Parathyroid adenoma (tissue), 2 donors: Measurements from ENCODE around the gene KRTAP12-1.

Source experiments
- H2AFZ ChIP-seq: fragments of 300-600 bp; sonication (generic); one replicate; pipeline ENCODE4 v1.7.0; 2017; ENCODE audit warnings: antibody characterized with exemption, mild to moderate bottlenecking
- H3K27ac ChIP-seq: fragments of 300-600 bp; sonication (generic); one replicate; pipeline ENCODE4 v1.7.0; 2017
- H3K27me3 ChIP-seq: fragments of 300-600 bp; sonication (generic); one replicate; pipeline ENCODE4 v1.7.0; 2017; ENCODE audit warnings: low read length; ENCODE audit not compliant: control insufficient read depth, insufficient read depth
- H3K36me3 ChIP-seq: fragments of 300-600 bp; sonication (generic); one replicate; pipeline ENCODE4 v1.7.0; 2017; ENCODE audit warnings: low read length; ENCODE audit not compliant: control insufficient read depth, insufficient read depth
- H3K4me1 ChIP-seq: fragments of 300-600 bp; sonication (generic); one replicate; pipeline ENCODE4 v1.7.0; 2017; ENCODE audit warnings: control low read depth
- H3K4me2 ChIP-seq: fragments of 300-600 bp; sonication (generic); one replicate; pipeline ENCODE4 v1.7.0; 2017; ENCODE audit warnings: low read length
- H3K4me3 ChIP-seq: fragments of 300-600 bp; sonication (generic); one replicate; pipeline ENCODE4 v1.7.0; 2017; ENCODE audit warnings: low read depth, low read length
- H3K79me2 ChIP-seq: fragments of 300-600 bp; sonication (generic); one replicate; pipeline ENCODE4 v1.7.0; 2017; ENCODE audit warnings: control low read depth
- H3K9ac ChIP-seq: fragments of 300-600 bp; sonication (generic); one replicate; pipeline ENCODE4 v1.7.0; 2017; ENCODE audit warnings: mild to moderate bottlenecking
- H3K9me3 ChIP-seq: fragments of 300-600 bp; sonication (generic); one replicate; pipeline ENCODE4 v1.7.0; 2017; ENCODE audit warnings: low read length; ENCODE audit not compliant: control insufficient read depth
- TF ChIP-seq, protein P1 (sequence below): fragments of 300-600 bp; sonication (generic); IDR thresholded peaks from one replicate; pipeline ENCODE4 v1.7.0; 2017; ENCODE audit warnings: antibody characterized with exemption, mild to moderate bottlenecking
- donor health status: primary hyperparathyroidism.

The KRTAP12-1 gene, protein sequence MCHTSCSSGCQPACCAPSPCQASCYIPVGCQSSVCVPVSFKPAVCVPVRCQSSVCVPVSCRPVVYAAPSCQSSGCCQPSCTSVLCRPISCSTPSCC

DNA sequence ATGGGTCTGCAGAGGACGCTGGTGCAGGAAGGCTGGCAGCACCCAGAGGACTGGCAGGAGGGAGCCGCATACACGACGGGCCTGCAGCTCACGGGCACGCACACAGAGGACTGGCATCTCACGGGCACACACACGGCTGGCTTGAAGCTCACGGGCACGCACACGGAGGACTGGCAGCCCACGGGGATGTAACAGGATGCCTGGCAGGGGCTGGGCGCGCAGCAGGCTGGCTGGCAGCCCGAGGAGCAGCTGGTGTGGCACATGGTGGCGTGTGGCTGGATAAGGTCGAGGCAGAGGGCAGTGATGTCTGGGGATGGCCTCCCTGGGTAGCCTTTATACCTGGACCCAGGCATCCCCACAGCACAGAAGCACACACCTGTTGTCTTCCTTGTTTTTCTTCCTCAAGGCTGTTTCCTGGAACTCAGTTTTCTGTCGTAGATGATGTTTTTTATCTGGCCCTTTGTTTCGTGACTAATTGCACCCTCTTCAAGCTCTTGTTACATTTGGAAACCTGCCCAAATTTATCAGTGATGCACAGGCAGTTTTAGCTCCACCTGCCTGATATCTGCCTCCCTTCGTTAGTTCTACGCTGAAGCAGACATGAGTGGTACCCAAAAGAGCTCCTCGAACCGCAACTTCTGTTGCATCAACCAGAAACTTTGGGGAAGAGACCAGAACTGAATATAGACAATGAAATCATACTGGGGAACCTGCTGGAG lies at the start of gene KRTAP12-1:
Gene KRTAP12-1, minus strand, starts transcription at position 303 of the 719 bp plus-strand sequence. Its CDS starts 40 bp downstream, at position 263.
- Histone ChIP-seq H3K27me3 (no peaks in the 10 kb centered on the region), H2AFZ (no peak within 1 kb of the TSS)

DNA sequence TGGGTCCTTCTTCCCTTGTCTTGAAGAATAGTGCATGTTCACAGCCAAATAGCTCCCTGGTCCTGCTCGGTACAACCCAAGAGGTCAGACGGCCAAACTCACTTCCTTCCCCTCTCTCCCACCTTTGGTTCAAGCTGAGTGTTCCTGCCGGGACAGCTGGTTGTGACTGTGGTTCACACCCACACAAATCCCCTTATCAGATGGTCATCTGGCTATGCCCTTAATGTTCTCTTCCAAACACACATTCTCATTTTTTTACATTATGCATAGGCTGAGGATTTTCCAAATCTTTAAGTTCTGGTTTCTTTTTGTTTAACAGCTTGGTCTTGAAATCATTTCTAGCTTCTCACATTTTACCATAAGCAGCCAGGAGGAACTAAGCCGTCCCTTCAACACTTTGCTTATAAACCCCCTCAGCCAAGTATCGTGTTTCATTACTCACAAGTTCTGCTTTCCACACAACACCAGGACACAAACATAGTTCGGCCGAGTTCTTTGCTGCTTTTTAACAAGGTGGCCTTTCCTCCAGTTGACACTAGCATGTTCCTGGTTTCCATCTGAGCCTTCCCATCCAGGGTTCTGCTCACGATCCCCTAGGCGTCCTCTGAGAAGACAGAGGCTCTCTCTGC lies 49.1 kb upstream of the KRTAP12-1 start:
- no peak overlapping the region for H3K9ac ChIP-seq
- H3K4me2 ChIP-seq = no peak overlapping the region
- no peaks in the 10 kb centered on the region for H3K79me2 ChIP-seq
- no peak overlapping the region for H3K27ac ChIP-seq
- no peaks in the 10 kb centered on the region for H3K4me1 ChIP-seq
- H3K9me3 ChIP-seq = no peaks in the 10 kb centered on the region
- no peaks in the 10 kb centered on the region for H3K36me3 ChIP-seq
- H2AFZ ChIP-seq = no peak overlapping the region
- TF ChIP-seq, protein P1, sequence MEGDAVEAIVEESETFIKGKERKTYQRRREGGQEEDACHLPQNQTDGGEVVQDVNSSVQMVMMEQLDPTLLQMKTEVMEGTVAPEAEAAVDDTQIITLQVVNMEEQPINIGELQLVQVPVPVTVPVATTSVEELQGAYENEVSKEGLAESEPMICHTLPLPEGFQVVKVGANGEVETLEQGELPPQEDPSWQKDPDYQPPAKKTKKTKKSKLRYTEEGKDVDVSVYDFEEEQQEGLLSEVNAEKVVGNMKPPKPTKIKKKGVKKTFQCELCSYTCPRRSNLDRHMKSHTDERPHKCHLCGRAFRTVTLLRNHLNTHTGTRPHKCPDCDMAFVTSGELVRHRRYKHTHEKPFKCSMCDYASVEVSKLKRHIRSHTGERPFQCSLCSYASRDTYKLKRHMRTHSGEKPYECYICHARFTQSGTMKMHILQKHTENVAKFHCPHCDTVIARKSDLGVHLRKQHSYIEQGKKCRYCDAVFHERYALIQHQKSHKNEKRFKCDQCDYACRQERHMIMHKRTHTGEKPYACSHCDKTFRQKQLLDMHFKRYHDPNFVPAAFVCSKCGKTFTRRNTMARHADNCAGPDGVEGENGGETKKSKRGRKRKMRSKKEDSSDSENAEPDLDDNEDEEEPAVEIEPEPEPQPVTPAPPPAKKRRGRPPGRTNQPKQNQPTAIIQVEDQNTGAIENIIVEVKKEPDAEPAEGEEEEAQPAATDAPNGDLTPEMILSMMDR = no peak
- no peak overlapping the region for H3K4me3 ChIP-seq
- H3K27me3 ChIP-seq = no peaks in the 10 kb centered on the region

More for the DNA sequence above, at the start of gene KRTAP12-1:
- Histone ChIP-seq H3K4me1 (no peaks in the 10 kb centered on the region), H3K4me2 (no peak within 1 kb of the TSS), H3K79me2 (no peaks in the 10 kb centered on the region), H3K9me3 (no peaks in the 10 kb centered on the region), H3K36me3 (no peaks in the 10 kb centered on the region), H3K9ac (no peak within 1 kb of the TSS), H3K4me3 (no peak within 1 kb of the TSS), H3K27ac (no peak within 1 kb of the TSS)
- TF ChIP-seq, protein P1 = no peak

DNA sequence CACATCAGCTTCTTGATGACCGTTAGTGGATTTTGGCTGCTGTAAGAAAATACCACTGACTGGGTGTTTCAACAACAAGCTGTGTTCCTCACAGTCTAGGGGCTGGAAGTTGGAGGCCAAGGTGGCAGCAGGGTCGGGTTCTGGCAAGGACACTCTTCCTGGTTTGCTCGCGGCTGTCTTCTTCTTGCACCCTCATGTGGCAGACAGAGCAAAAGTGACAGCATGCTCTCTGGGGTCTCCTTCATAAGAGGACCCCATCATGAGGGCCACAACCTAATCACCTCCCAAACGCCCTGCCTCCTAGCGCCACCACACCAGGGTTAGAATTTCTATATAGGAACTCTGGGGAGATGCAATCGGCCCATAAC lies 48.0 kb upstream of the KRTAP12-1 start:
- H3K4me2 ChIP-seq = no peak overlapping the region
- H3K4me1 ChIP-seq = no peaks in the 10 kb centered on the region
- H3K9me3 ChIP-seq = no peaks in the 10 kb centered on the region
- TF ChIP-seq, protein P1 = no peak
- H3K27me3 ChIP-seq = no peaks in the 10 kb centered on the region
- H3K27ac ChIP-seq = no peak overlapping the region
- H2AFZ ChIP-seq = no peak overlapping the region
- H3K36me3 ChIP-seq = no peaks in the 10 kb centered on the region
- H3K79me2 ChIP-seq = no peaks in the 10 kb centered on the region
- H3K4me3 ChIP-seq = no peak overlapping the region
- H3K9ac ChIP-seq = no peak overlapping the region

DNA sequence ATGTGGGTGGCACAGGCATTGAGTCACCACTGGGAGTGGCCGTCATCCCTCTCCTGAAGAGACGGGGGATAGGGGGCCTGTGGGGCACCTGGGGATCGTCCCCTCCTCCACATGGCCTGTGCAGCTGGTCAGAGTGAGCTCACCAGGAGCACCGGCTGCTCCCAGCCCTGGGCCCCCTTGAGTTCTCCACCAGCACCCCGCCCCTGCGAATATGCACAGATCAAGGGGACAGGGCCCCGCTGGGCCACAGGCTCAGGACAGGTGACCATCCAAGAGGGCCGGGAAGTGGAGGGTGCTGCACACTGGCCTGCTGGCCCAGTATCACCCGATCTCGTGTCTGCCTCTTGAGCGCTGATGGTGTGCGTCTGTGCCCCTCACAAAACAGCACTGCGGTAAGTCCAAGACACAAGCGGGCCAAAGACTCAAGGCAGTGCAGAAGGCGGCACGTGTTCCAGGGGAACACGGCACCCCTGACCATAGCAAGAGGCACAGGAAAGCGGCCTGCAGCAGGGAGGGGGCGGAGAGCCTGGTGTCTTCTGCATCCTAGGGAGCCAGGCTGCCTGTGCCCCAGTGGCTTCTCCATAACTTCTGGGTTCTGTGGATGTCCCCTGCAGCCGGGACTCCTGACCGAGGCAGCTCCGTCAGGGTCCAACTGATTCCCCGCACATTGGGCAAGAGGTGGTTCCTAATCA lies 47.5 kb upstream of the KRTAP12-1 start:
- no peaks in the 10 kb centered on the region for H3K27me3 ChIP-seq
- no peak overlapping the region for H2AFZ ChIP-seq
- no peaks in the 10 kb centered on the region for H3K4me1 ChIP-seq
- no peak overlapping the region for H3K4me3 ChIP-seq
- no peak overlapping the region for H3K27ac ChIP-seq
- no peak overlapping the region for H3K9ac ChIP-seq
- TF ChIP-seq, protein P1 = no peak
- H3K36me3 ChIP-seq = no peaks in the 10 kb centered on the region
- no peak overlapping the region for H3K4me2 ChIP-seq
- H3K79me2 ChIP-seq = no peaks in the 10 kb centered on the region
- no peaks in the 10 kb centered on the region for H3K9me3 ChIP-seq
